ENCODE results near the gene ABCA7. TPM values are rescaled to one million over a fixed set of nuclear protein-coding genes. Genes with fewer than 3 reads are reported as not detected.

ABCA7 gene
- total and polyA plus RNA-seq, 2 of the 13 experiments (the other 11 are each of a cell fraction or from before 2014, with no cell fraction given): 4.4 to 32.4 TPM

GRCh38 chr19:1111641-1112267, 71.8 kb downstream of the ABCA7 start (continued):
- TF ChIP-seq HOXA9 (CRISPR knock-in tag; IDR thresholded peaks at IDR 0.05; ENCODE audit: borderline replicate concordance) (no peak), TMF1 (CRISPR knock-in tag; IDR thresholded peaks at IDR 0.05; ENCODE audit: low read depth) (no peak), MYNN (CRISPR knock-in tag; IDR thresholded peaks at IDR 0.05; ENCODE audit: low read depth) (no peak), ZNF350 (CRISPR knock-in tag; IDR thresholded peaks at IDR 0.05; ENCODE audit: borderline replicate concordance, low read depth) (no peak), NFE2L2 (IDR thresholded peaks at IDR 0.05; ENCODE audit: low read length) (no peak), HMGXB3 (CRISPR knock-in tag; IDR thresholded peaks at IDR 0.05; ENCODE audit: borderline replicate concordance) (no peak), ZNF768 (CRISPR knock-in tag; IDR thresholded peaks at IDR 0.05) (no peak)

All from HepG2 (cell line).